ENCODE data around the gene ERGIC2.

GRCh38 chr12:29291226-29291625 lies 89.7 kb downstream of the ERGIC2 start:
- TF ChIP-seq POLR2A (IDR thresholded peaks at IDR 0.05) = no peak
- no peak for TF ChIP-seq CTCF (IDR thresholded peaks at IDR 0.05)

Measured in heart left ventricle (tissue), 13 donors.